ENCODE measurements around the gene ZFTA.
"Not testable (repeated sequence)": the region's sequence is repeated elsewhere in the genome, so short reads cannot be mapped to it uniquely, and the experiment has no call there.

The ZFTA gene

DNA sequence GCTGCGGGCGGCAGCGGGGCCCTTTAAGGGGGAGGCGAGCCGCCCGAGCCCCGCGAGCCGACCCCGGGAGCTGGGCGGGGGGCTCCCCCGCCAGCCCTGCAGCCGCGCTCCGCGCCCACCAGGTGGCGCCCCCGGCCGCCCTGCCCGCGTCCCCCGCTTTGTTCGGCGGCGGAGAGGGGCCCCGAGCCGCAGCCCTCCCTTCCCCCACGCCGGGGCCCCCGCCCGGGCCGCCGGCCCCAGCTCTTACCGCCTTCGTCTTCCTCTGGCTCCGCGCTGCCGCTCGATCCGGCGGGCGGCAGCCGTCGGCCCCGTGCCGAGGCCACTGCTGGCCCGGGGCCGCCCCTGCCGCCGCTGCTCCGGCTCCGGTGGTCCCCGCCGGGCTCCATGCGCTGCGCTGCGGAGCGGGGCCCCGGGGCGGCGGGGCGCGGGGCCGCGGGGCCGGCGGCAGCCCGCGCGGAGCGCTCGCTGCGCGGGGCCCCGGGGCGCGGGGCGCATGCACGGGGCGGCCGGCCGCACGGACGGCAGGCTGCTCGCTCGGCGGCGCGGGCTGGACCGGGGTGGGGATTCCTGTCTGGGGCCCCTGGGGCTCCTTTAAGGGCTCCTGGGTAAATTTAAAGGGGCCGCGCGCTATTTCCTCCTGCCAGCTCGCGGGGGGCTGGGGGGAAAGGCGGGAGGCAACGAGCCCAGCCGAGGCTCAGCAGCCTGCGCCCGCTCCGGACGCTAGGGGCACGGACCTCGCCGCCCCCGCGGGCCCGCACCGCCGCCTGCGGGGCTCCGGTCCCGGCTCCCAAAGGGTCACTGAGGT lies at the start of gene ZFTA:
Gene ZFTA (minus strand): TSS at position 539 of the 805 bp plus-strand sequence. CDS start 153 bp downstream, at position 386.
- Histone ChIP-seq H3K4me1 (peaks cover 10% of the 10 kb centered on the region), H3K9me3 (no peaks in the 10 kb centered on the region), H3K36me3 (replicated peaks) (peaks cover 4% of the 10 kb centered on the region; the same call in 1 of the 2 replicates), H3K4me3 (peak within 1 kb of the TSS; percentile 61), H3K27me3 (ENCODE audit: low read depth) (no peaks in the 10 kb centered on the region)
- in situ Hi-C loops (cut with MboI; ENCODE audit: low sequenced_read_pairs), result loop anchor here (5.0 kb wide), 1 partner anchor 49 kb away; no protein-coding TSS in a partner anchor
- DNase-seq (ENCODE audit: low spot score in 2 of 2), result peak; percentile 64 to 82

DNA sequence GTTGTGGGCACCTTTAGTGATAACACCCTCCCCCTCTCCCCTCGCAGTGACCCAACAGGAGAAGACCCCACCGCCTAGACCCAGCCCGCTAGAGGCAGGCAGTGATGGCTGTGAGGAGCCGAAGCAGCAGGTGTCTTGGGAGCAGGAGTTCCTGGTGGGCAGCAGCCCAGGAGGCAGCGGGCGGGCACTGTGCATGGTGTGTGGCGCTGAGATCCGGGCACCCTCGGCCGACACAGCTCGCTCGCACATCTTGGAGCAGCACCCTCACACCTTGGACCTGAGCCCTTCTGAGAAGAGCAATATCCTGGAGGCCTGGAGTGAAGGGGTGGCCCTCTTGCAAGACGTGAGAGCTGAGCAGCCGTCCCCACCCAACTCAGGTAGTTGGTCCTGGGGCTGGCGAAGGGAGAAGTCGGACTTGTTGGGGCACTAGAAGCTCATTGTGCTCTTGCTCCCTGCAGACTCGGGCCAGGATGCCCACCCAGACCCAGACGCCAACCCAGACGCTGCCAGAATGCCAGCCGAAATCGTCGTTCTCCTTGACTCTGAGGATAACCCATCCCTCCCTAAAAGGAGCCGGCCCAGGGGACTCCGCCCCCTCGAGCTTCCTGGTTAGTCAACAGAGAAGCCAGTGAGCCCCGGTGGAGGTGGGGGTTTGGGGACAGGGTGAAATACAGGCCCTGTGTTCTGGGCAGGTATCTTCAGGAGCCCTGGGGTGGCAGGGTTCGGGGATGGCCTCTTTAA lies 49.4 kb upstream of the ZFTA start:
- DNase-seq (ENCODE audit: low spot score in 2 of 2), result no peak
- H3K4me1 ChIP-seq, result peaks cover 7% of the 10 kb centered on the region
- no peaks in the 10 kb centered on the region for H3K9me3 ChIP-seq
- H3K4me3 ChIP-seq, result no peak overlapping the region
- H3K36me3 ChIP-seq (replicated peaks), result peaks cover 72% of the 10 kb centered on the region
- in situ Hi-C loops (cut with MboI; ENCODE audit: low sequenced_read_pairs), result loop anchor here (5.0 kb wide), 1 partner anchor 51 kb away; the partner anchor contains the start of gene ZFTA
- H3K27me3 ChIP-seq (ENCODE audit: low read depth), result no peaks in the 10 kb centered on the region

DNA sequence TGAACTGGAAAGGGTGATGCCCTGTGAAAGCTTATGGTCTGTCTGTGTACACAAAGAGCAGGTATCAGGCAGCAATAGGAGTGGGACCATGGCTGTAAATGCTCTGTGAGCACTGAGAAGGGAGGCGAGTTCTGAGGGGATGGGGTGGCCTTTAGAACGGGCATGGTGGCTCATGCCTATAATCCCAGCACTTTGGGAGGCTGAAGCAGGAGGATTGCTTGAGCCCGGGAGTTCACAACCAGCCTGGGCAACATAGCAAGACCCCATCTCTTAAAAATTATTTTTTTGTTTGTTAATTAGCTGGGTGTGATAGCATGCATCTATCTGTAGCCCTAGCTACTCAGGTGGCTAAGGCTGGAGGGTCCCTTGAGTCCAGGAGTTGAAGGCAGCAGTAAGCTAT lies 48.2 kb upstream of the ZFTA start:
- in situ Hi-C loops (cut with MboI; ENCODE audit: low sequenced_read_pairs), result loop anchor here (5.0 kb wide), 1 partner anchor 49 kb away; the partner anchor contains the start of gene ZFTA
- no peak for DNase-seq (ENCODE audit: low spot score in 2 of 2)
- Histone ChIP-seq H3K27me3 (ENCODE audit: low read depth) (no peaks in the 10 kb centered on the region), H3K4me1 (peaks cover 12% of the 10 kb centered on the region), H3K4me3 (no peak overlapping the region), H3K9me3 (no peaks in the 10 kb centered on the region), H3K36me3 (replicated peaks) (peaks cover 62% of the 10 kb centered on the region)

DNA sequence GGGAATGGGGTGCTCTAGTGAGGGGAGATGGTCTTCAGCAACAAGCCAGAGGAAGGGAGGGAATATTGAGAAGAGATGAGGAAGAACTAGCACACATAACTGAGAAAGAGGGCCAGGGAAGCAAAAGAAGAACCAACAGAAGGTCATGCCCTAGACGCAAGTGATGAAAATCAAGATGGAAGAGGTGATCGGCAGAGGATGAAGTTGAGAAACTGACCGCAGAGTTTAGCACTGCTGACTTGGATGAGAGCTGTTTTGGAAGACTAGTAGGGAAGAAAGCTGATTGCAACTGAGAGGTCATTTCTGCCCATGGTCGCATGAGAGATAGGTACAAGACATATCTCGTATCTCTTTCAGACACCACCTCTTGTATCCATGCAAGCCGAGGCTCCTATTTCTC lies 47.6 kb upstream of the ZFTA start:
- DNase-seq (ENCODE audit: low spot score in 2 of 2), result no peak
- Histone ChIP-seq H3K9me3 (no peaks in the 10 kb centered on the region), H3K4me3 (no peak overlapping the region), H3K36me3 (replicated peaks) (peaks cover 56% of the 10 kb centered on the region), H3K27me3 (ENCODE audit: low read depth) (no peaks in the 10 kb centered on the region), H3K4me1 (peaks cover 12% of the 10 kb centered on the region)
- in situ Hi-C loops (cut with MboI; ENCODE audit: low sequenced_read_pairs), result loop anchor here (5.0 kb wide), 1 partner anchor 49 kb away; the partner anchor contains the start of gene ZFTA

DNA sequence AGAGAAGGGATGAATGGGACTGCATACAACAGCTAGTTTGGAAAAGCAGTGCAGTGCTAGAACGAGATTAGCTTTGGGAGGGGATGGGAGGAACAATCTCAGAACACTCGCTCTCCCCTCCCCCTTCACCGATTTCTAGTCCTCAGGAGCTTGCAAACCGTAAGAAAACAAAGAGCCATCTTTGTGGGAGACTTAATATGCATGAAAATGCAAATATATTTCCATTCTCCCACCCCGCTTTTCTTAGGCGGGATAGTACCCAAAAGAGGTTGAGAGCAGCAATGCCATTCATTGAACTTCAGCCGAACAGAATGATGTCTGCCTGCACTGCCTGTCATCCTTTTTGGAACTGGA lies 45.8 kb upstream of the ZFTA start:
- peak; percentile 31 to 66 for DNase-seq (ENCODE audit: low spot score in 2 of 2)
- Histone ChIP-seq H3K4me1 (peaks cover 12% of the 10 kb centered on the region), H3K9me3 (no peaks in the 10 kb centered on the region), H3K27me3 (ENCODE audit: low read depth) (no peaks in the 10 kb centered on the region), H3K4me3 (peak overlapping the region; percentile 77), H3K36me3 (replicated peaks) (peaks cover 41% of the 10 kb centered on the region)
- in situ Hi-C loops (cut with MboI; ENCODE audit: low sequenced_read_pairs), result no loop called here

DNA sequence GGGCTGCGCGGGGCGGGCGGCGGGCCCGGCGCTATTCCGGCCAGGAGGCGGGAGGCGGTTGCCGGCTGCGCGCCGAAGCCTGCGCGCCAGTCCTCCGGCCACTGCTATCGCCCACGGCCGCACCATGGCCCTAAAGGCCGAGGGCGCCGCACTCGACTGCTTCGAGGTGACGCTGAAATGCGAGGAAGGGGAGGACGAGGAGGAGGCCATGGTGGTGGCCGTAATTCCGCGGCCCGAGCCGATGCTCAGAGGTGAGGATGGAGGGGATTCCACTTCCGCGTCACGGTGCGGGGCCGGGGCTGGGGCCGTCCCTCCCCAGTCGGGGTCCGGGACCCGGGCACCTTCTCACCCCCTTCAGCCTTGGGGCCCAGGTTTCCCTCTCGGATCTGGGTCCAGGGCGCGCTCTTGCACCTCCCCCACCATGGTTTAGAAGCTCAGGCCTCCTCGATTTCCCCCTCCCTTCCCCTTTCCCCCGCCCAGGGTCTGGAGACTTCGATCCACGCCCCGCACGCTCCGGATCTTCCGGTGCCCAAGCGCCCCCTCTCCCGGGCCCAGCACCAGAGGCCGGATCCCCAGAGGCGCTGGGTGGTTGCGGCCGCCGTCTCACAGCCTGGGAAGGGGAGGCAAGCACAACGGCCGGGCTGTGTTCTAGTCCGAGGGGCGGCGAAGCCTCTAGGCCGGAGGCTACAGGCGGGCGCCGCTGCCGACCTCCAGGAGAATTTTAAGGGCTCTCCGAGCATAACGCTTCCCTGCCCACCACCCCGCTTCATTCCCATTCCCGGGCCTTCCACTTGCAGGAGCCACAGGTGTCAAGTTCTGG lies 45.2 kb upstream of the ZFTA start:
- peaks cover 37% of the 10 kb centered on the region for H3K36me3 ChIP-seq (replicated peaks)
- no peaks in the 10 kb centered on the region for H3K9me3 ChIP-seq
- in situ Hi-C loops (cut with MboI; ENCODE audit: low sequenced_read_pairs), result no loop called here
- no peaks in the 10 kb centered on the region for H3K27me3 ChIP-seq (ENCODE audit: low read depth)
- H3K4me3 ChIP-seq, result peak overlapping the region; percentile 77
- peaks cover 12% of the 10 kb centered on the region for H3K4me1 ChIP-seq
- DNase-seq (ENCODE audit: low spot score in 2 of 2), result peak; percentile 39 to 76

DNA sequence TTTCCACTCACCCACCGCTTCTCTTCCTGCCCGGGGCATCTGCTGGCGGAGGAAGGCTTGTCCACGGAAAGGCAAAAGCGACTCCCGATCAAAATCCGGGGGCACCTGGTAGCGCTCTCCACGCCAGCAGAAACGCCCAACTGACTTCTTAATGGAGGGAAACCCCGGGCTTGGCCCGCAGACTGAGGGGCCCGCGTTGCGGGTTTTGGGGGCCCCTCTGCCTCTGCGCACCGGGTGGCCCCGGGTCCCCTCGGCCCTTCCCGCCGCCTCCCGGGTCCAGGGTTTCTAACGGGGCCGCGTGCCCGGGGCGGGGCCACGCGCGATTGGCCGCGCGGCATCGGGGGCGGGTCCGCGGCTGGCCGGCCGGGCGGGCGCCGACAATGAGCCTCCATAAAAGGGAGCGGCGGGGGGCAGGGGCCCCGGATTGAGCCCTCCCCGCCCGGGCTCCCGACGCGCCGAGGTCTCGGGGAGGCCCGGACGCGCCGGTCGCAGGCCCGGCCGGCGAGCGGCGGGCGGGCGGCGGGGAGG lies 44.5 kb upstream of the ZFTA start, which contains the start of gene SPINDOC:
Gene SPINDOC (plus strand): TSS at position 422 of the 528 bp plus-strand sequence. CDS start 231 bp downstream, outside the sequence.
- Histone ChIP-seq H3K4me1 (peaks cover 12% of the 10 kb centered on the region), H3K27me3 (ENCODE audit: low read depth) (no peaks in the 10 kb centered on the region), H3K4me3 (peak within 1 kb of the TSS; percentile 77), H3K9me3 (no peaks in the 10 kb centered on the region), H3K36me3 (replicated peaks) (peaks cover 30% of the 10 kb centered on the region)
- DNase-seq (ENCODE audit: low spot score in 2 of 2), result peak; percentile 71 to 88
- in situ Hi-C loops (cut with MboI; ENCODE audit: low sequenced_read_pairs), result no loop called here

DNA sequence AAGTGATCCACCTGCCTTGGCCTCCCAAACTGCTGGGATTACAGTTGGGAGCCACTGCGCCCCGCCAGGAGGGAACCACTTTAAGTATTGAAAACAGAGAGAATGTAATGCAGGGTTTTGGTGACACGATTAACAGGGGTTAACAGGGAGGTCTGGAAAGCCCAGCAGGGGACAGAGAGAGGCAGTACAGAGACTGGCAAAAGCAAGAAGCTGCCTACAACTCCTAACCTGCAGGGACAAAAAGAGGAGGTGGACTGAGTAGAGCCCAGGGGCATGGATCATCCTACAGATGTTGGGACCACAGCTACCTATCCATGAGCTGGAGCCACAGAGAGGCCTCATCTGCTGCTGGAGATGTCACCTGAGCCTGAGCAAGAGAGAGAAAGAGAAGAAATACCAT lies 42.9 kb upstream of the ZFTA start:
- Histone ChIP-seq H3K4me3 (no peak overlapping the region), H3K9me3 (no peaks in the 10 kb centered on the region), H3K27me3 (ENCODE audit: low read depth) (no peaks in the 10 kb centered on the region), H3K4me1 (peaks cover 12% of the 10 kb centered on the region), H3K36me3 (replicated peaks) (peaks cover 15% of the 10 kb centered on the region)
- no peak for DNase-seq (ENCODE audit: low spot score in 2 of 2)
- in situ Hi-C loops (cut with MboI; ENCODE audit: low sequenced_read_pairs), result no loop called here

DNA sequence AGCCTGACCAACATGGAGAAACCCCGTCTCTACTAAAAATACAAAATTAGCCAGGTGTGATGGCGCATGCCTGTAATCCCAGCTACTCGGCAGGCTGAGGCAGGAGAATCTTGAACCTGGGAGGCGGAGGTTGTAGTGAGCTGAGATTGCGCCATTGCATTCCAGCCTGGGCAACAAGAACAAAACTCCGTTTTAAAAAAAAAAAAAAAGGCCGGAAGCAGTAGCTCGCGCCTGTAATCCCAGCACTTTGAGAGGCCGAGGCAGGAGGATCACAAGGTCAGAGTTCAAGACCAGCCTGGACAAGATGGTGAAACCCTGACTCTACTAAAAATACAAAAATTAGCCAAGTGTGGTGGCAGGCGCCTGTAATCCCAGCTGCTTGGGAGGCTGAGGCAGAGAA lies 41.8 kb upstream of the ZFTA start:
- not testable (repeated sequence) for DNase-seq (ENCODE audit: low spot score in 2 of 2)

DNA sequence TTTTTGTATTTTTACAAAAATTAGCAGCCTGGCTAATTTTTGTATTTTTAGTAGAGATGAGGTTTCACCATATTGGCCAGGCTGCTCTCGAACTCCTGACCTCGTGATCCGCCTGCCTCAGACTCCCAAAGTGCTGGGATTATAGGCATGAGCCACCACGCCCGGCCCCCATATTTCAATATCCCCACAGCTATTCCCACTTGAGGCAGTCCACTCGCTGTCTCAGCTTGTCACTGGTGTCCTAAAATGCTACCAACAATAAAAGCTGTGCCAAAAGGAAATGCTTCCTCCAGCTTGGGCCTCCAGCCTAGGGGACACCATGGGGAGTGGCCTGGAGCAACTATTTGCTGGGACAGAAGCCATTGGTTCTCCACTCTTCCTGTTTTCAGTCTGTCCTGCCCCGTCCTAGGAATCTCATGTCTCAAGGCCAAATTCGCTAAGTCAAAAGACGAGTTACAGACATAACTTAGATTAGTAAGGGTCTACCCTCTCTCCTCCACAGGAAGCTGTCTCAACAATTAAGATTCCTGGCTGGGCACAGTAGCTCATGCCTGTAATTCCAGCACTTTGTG lies 37.4 kb upstream of the ZFTA start:
- in situ Hi-C loops (cut with MboI; ENCODE audit: low sequenced_read_pairs), result no loop called here
- Histone ChIP-seq H3K27me3 (ENCODE audit: low read depth) (no peaks in the 10 kb centered on the region), H3K9me3 (no peaks in the 10 kb centered on the region), H3K4me1 (peaks cover 8% of the 10 kb centered on the region; the same call in 1 of the 2 replicates), H3K4me3 (no peak overlapping the region), H3K36me3 (replicated peaks) (no peaks in the 10 kb centered on the region)
- DNase-seq (ENCODE audit: low spot score in 2 of 2), result no peak

More for the DNA sequence above, 41.8 kb upstream of the ZFTA start:
- H3K9me3 ChIP-seq; H3K4me3 ChIP-seq; H3K27me3 ChIP-seq (ENCODE audit: low read depth); H3K36me3 ChIP-seq (replicated peaks); in situ Hi-C loops (cut with MboI; ENCODE audit: low sequenced_read_pairs): not testable (repeated sequence)
- H3K4me1 ChIP-seq, result peaks cover 11% of the 10 kb centered on the region

DNA sequence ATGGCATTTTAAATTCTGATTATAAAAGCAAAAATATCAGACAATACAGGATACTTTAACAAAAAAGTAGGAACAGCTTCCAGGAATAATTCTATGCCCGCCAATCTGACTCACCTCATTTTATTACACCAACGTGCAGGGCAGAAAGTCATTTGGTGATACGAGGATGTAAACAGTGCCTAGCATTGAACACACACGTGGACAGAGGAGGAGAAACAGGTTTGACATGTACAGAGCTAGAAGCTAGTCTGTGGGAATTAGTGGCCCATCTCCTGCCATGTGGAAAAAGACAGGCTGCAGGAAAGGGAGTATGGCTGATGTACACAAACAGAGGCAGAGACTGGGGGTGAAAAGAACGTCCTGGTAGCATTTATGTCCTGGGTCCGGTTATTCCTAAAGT lies 35.7 kb upstream of the ZFTA start:
- in situ Hi-C loops (cut with MboI; ENCODE audit: low sequenced_read_pairs), result no loop called here
- H3K9me3 ChIP-seq, result no peaks in the 10 kb centered on the region
- H3K36me3 ChIP-seq (replicated peaks), result no peaks in the 10 kb centered on the region
- no peaks in the 10 kb centered on the region for H3K27me3 ChIP-seq (ENCODE audit: low read depth)
- H3K4me1 ChIP-seq, result peaks cover 8% of the 10 kb centered on the region; the same call in 1 of the 2 replicates
- DNase-seq (ENCODE audit: low spot score in 2 of 2), result no peak
- H3K4me3 ChIP-seq, result no peak overlapping the region

DNA sequence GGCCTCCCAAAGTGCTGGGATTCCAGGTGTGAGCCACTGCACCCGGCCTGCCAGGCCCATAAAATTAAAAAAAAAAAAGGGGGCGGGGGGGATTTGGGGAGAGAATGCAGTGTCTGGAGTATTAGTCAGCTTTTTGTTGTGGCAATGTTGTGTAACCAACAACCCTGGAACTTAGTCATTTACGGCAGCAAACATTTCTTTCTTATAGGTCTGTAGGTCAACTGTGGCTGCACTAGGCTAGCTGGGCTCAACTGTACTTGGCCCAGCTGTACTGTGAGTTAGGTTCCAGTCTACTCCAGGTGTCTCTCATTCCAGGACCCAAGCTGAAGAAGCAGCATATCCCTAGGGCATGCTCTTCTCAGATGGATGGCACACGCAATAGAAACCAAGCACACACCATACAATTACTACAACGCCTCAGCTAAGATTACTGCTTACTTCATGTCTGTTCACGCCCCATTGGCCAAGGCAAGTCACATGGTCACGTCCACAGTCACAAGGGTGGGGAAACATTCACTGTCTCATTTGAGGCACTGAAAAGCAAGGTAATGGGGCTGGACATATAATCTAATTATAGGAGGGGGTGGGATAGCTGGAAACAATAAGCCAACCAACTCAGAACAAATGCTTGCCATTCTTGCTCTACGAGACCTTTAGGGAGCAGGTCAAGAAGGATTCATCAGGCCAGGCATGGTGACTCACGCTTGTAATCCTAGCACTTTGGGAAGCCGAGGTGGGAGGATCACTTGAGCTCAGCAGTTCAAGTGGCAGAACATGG lies 34.3 kb upstream of the ZFTA start:
- peaks cover 8% of the 10 kb centered on the region; the same call in 1 of the 2 replicates for H3K4me1 ChIP-seq
- DNase-seq (ENCODE audit: low spot score in 2 of 2), result peak; percentile 9 to 64
- no peaks in the 10 kb centered on the region for H3K36me3 ChIP-seq (replicated peaks)
- H3K9me3 ChIP-seq, result no peaks in the 10 kb centered on the region
- no peaks in the 10 kb centered on the region for H3K27me3 ChIP-seq (ENCODE audit: low read depth)
- H3K4me3 ChIP-seq, result no peak overlapping the region
- in situ Hi-C loops (cut with MboI; ENCODE audit: low sequenced_read_pairs), result no loop called here
